GM12878 (cell line): Measurements from ENCODE around the gene PRM1.

Experiments used
- E2F8 ChIP-seq: fragments of 450-650 bp; IDR thresholded peaks from 2 replicates; pipeline ENCODE4 v1.6.1; 2018; ENCODE audit warnings: mild to moderate bottlenecking, low read depth, moderate library complexity; ENCODE audit not compliant: partially characterized antibody
- EP300 ChIP-seq, 2 experiments: fragments of 150-350 bp in 1 of 2; IDR thresholded peaks; 2 replicates each; pipeline ENCODE4 v1.6.1; 2011 to 2012; ENCODE audit warnings: low read depth in 2 of 2, low read length in 2 of 2, borderline replicate concordance in 1 of 2, improper control_type of control experiment in 1 of 2, inconsistent platforms in 1 of 2; ENCODE audit not compliant: control insufficient read depth in 1 of 2
- MXI1 ChIP-seq: fragments of 150-350 bp; IDR thresholded peaks from 2 replicates; pipeline ENCODE4 v1.6.1; 2011; ENCODE audit warnings: low read depth, mild to moderate bottlenecking, inconsistent platforms, low read length, improper control_type of control experiment
- RAD21 ChIP-seq: IDR thresholded peaks from 2 replicates; pipeline ENCODE4 v1.6.1; 2011; ENCODE audit warnings: mild to moderate bottlenecking, low read depth, low read length, moderate library complexity; ENCODE audit not compliant: insufficient read depth
- TAF1 ChIP-seq: IDR thresholded peaks from 2 replicates; pipeline ENCODE4 v1.6.1; 2011; ENCODE audit warnings: mild to moderate bottlenecking, low read depth, low read length, borderline replicate concordance
- ZZZ3 ChIP-seq: IDR thresholded peaks from 2 replicates; pipeline ENCODE4 v1.6.1; 2011; ENCODE audit warnings: low read depth; ENCODE audit not compliant: control insufficient read depth, insufficient read length
- TF ChIP-seq, protein P1 (sequence below), 3 experiments: IDR thresholded peaks in 2 of 3; conservative IDR thresholded peaks in 1 of 3; 2 replicates each; pipeline ENCODE4 v1.5.1; 2011; ENCODE audit warnings: low read depth in 3 of 3, low read length in 3 of 3, mild to moderate bottlenecking in 3 of 3, control low read depth in 2 of 3, moderate library complexity in 2 of 3, inconsistent platforms in 1 of 3, mixed read lengths in 1 of 3; ENCODE audit not compliant: control insufficient read depth in 2 of 3, insufficient read depth in 1 of 3; ENCODE audit errors: extremely low read depth in 1 of 3

DNA sequence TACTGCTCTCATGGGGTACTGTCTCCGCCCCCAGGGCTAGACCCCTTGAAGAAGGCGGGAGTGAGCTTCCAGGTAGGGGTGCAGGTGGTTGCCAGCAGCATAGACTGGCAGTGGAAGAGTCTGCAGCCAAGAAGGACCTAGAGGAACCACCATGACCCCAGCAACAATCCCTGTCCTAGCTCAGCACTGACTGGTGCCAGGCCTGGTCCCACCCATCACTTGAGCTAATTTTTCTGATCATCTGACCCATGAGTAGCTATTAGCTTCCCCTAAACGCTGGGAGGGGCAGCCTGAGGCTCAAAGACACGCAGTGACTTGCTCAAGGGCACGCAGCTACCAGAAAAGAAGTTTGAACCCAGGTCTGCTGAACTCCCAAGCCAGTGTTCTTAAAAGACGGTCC is 8.6 kb downstream of the PRM1 start:
- TF ChIP-seq E2F8 (no peak), MXI1 (no peak), EP300 (IDR thresholded peaks at IDR 0.05; ENCODE audit: borderline replicate concordance in 1 of 2, control insufficient read depth in 1 of 2, low read depth in 2 of 2, low read length in 2 of 2) (no peak), RAD21 (no peak), TAF1 (no peak), ZZZ3 (no peak)
- TF ChIP-seq, protein P1, sequence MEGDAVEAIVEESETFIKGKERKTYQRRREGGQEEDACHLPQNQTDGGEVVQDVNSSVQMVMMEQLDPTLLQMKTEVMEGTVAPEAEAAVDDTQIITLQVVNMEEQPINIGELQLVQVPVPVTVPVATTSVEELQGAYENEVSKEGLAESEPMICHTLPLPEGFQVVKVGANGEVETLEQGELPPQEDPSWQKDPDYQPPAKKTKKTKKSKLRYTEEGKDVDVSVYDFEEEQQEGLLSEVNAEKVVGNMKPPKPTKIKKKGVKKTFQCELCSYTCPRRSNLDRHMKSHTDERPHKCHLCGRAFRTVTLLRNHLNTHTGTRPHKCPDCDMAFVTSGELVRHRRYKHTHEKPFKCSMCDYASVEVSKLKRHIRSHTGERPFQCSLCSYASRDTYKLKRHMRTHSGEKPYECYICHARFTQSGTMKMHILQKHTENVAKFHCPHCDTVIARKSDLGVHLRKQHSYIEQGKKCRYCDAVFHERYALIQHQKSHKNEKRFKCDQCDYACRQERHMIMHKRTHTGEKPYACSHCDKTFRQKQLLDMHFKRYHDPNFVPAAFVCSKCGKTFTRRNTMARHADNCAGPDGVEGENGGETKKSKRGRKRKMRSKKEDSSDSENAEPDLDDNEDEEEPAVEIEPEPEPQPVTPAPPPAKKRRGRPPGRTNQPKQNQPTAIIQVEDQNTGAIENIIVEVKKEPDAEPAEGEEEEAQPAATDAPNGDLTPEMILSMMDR (IDR thresholded peaks at IDR 0.05 in 2 of 3, conservative IDR thresholded peaks at IDR 0.05 in 1 of 3; ENCODE audit: control insufficient read depth in 2 of 3, extremely low read depth in 1 of 3, insufficient read depth in 1 of 3, low read depth in 3 of 3, low read length in 3 of 3), result no peak
